GM18511 (cell line): ENCODE data around the gene IP6K1.
"Not testable (repeated sequence)": the region's sequence is repeated elsewhere in the genome, so short reads cannot be mapped to it uniquely, and the experiment has no call there.

Source experiments
- ATAC-seq: cut with Tn5 transposase; IDR thresholded peaks from one replicate; pipeline ENCODE4 v1.9.1; 2021; ENCODE audit warnings: mild to moderate bottlenecking, moderate library complexity; ENCODE audit not compliant: unreplicated experiment

IP6K1 gene

DNA sequence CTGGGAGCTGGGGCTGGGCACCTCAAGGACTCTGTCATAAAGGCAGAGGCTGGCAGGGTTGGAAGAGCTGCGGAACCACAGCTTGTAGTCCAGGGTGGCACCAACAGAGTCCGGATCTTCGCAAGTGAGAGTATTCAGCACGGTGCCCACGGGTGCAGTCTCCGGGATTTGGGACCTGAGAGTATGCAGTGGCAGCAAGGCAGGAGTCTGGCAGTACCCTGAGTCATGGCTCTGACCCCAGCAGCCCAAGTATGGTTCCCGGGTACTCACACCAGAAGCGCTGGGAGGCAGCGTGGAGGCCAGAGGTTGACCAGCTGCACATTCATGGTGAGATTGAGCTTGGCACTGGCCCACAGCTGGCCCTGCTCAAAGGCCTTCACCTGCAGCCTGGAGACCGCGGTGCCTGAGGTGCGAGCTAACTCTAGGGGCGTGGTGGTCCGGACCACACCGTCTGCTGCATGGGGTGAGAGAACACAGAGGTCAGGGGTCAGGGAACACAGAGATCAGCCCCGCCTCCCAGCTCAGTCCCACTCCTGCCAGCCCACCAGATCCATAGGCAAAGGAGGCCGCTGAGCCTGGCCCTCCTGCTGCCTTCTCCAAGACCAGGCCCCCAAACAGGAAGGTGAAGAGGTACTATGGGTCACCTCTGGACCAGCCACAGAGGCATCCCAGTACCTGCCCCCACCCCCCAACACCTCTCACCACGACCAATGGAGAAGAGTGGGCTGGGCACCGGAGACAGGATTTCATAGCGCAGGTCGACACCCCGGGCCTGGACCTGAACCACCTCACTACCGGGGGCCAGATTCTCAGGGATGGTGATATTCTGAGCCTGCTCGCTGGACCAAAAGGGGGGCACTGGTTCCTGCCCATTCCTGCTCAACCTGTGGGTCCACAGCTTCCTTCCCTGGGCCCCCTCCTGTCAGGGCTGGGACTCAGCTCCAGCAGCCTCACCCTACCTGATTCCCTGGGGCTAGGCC lies 8.9 kb upstream of the IP6K1 start:
- ATAC-seq: no peak

DNA sequence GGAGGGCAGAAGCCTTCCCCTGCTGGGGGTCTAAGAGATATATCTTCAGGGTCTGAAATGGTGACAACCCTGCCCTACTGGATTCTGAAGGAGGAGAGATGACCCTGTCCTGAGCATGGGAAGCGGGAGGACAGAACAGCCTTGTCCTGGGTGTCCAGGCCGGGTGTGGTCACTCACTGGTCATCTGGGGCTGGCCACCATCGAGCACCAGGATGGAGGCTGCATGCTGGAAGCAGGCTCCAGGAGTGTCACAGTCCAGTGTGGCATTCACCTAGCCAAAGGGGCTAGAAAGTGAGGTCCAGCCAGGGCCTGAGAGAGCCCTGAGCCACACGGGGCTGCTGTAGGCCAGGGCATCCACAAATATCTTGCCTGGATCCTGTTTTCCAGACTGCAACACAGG lies 8.1 kb upstream of the IP6K1 start:
- no peak for ATAC-seq

DNA sequence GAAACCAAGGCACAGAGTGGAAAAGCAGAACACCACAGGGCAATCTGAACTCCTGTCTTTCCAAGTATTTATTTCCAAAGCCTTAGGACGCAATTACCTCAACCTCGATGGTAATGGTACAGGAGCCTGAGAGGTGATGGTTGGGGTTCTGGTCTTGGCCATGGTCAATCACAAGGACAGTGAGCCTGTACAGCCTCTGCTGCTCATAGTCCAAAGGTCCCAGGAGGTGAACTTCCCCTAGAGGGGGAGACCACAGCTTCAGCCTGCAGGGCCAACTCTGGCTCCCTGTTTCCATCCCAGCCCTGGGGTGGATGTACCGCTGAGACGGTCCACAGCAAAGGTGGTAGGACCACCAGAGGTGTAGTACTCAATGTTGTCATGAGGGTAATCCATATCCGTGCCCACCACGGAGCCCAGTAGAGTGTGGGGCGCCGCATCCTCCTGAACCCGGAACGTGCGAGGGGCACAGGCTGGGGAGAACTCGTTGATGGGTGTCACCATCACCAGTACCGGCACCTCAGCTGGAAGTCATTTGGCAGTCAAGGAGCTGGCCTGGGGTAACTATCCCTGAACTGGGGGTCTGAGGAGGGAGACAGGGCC lies 7.2 kb upstream of the IP6K1 start:
- ATAC-seq: no peak

DNA sequence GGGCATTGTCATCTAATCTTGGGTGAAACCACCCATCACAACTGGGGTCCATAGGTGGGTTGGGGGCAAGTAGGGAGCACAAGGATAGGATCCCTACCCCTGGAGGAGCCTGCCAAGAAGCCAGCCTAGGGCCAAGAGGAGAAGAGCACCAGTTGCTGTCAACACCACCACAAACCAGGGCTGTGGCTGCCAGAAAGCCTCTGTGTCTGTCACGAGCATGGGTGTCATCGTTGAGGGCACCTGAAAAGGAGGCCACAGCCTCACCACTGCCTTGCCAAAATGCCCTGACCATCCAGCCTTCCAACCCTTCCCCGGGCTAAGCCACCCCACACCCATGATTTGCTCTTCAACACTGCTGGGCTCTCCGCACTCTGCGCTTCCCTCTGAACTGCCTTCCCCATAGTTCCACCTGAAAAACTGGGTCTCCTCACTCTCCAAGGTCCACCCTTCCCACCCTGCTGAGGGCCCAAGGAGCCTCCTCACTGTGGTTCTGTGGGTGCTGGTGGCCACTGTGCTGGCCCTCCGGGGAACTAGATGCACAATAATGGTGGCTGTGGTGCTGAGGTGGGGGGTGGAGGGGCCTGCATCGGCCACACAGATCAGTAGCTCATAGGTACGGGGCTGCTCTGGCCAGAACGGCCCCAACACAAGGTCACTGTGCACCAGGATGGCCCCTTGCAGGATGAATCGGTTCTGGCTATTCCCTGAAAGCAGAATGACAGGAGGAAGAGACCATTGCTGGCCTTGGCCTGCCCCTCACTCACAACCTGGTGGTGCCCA lies 6.2 kb upstream of the IP6K1 start:
- ATAC-seq: no peak

DNA sequence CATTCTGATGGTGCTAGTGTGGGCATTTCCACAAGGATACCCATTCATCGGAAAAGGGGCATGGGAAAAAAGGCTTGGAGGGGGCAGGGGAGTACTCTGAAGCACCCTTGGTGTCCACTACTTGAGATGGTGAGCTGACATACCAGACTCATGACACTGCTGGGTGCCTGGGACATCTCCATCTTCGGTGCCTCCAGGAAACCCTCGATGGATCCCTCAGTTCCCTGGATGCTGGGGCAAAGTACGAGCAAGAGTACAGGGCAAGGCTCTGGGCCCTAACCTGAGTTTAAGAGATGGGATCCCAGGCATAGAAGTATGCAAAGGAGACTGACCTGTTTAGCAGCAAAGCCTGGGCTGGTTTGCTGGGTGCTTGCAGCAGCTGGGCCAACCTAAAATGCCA lies 5.2 kb upstream of the IP6K1 start:
- ATAC-seq: no peak

DNA sequence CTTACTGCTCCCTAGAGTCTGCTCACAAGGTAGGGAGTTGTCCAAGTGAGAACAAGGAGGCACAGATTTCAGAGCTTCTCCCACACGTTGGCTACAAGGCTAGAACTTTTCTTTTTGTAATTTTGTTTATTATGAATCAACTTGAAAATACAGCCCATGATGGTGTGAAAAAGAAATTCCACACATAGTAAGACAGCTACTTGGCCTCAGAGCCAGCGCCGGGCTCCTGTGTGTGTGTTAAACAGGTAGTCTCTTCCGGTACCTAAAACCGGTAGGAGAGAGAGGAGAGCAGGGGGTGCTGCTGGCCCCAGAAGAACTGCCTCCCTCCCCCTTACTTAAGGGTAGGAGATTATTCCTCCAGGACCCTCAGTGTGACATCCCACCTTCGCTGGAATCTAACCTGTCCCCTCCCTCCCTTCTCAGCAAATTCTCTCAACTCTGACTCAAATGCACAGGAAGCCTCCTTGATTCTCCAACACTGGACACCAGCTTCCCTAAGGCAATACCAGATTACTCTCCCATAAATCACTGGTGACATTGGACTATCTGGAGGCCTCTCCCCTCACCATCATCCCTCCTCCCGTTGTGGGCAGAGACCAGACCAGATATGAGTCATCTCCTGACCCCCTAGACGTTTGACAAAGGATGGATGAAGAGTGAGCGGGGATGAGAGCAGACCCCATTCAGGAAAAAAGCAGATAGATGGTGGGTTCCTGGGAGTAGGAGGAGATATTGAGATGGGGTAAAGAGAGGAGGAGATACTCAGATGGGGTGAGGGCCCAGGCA lies 4.5 kb upstream of the IP6K1 start:
- ATAC-seq: no peak

DNA sequence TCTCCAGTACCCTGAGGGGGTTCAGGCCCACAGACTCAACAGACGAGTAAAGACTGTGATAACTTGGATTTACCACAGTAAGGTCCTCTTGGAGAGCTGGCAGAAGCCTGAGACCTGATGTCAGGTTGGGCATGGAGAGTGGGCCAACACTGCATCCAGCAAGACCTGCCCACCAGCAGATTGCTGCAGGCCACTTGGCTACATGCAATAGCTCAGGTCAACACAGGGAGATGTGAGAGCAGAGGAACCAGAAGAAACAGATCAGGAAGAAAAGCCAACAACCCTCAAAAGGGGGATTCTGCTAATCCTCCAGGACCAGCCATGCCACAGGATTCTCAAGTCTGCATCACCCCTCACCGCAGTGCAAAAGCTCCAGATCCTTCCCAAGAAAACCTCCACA lies 1.7 kb upstream of the IP6K1 start:
- no peak for ATAC-seq

DNA sequence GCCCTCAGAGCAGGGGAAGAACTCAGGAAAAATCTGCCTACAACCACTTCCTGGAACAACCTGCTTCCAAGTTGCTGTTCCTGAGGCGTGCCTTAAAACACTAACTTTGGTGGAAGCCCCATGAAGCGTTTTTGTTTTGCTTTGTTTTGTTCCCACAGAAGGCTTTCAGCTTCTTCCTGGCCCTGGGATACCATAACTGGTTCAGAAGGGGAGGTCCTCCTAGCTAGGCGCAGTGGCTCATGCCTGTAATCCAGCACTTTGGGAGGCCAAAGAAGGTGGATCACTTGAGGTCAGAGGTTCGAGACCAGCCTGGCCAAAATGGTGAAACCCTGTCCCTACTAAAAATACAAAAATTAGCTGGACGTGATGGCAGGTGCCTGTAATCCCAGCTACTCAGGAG lies 1.2 kb upstream of the IP6K1 start:
- no peak for ATAC-seq

DNA sequence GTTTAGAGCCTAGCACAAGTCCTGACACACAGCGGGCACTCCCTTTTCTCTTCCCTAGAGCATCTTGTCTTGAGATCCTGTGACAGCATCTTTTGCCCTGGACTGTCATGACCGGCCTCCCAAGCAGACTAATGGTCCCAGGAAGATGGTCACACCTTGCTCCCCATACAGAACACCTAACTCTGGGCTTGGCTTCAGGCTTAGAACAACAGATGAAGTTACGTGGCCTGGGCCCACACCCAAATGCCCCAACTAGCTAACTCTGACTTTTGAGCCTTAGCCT lies 781 bp upstream of the IP6K1 start:
- no peak for ATAC-seq

DNA sequence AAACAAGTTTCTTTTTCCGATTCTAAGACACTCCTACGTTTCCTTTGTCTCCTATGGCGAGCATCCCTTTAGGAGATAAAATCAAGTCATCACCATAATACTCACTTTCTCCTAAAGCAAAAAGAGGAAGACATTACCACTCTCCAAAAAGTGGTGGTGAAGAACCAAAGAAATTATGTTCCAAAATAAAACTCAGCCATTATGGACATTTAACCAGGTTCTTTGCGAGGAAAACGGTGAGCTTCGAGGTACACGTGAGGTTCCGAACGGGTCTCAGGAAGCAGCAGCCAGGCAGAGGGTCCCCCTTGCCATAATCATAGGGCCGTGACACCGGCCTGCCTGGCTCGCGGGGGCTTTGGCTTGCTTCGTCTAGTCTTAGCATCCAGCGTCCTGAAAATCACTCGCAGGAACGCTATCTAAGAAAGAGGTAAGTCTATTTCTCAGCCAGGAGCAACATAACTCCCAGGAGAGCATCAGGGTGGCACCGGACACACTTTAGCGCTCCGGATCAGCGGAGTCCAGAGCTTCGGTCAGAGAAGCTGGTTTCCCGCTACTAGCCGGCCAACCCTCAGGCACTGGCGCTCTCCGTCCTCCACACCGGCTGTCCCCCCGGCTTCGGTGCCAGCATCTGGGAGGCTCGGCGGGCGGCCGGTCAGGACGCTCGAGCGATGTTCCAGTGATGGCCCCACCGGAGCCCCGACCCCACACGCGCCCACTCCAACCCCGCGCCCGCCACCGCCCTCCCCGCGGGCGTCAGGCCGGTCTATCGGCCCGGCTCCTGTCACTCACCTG lies 581 bp downstream of the IP6K1 start:
- ATAC-seq: peak; percentile 50

DNA sequence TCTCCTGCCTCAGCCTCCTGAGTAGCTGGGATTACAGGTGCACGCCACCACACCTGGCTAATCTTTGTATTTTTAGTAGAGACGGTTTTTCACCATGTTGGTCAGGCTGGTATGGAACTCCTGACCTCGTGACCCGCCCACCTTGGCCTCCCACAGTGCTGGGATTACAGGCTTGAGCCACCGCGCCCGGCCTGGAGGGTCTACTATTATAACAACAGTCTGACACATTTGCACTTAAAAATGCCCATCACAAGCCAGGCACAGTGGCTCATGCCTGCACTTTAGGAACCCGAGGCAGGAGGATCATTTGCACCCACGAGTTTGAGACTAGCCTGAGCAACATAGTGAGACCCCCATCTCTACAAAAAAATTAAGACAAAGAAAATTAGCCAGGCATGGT lies 4.1 kb downstream of the IP6K1 start:
- ATAC-seq: not testable (repeated sequence)

DNA sequence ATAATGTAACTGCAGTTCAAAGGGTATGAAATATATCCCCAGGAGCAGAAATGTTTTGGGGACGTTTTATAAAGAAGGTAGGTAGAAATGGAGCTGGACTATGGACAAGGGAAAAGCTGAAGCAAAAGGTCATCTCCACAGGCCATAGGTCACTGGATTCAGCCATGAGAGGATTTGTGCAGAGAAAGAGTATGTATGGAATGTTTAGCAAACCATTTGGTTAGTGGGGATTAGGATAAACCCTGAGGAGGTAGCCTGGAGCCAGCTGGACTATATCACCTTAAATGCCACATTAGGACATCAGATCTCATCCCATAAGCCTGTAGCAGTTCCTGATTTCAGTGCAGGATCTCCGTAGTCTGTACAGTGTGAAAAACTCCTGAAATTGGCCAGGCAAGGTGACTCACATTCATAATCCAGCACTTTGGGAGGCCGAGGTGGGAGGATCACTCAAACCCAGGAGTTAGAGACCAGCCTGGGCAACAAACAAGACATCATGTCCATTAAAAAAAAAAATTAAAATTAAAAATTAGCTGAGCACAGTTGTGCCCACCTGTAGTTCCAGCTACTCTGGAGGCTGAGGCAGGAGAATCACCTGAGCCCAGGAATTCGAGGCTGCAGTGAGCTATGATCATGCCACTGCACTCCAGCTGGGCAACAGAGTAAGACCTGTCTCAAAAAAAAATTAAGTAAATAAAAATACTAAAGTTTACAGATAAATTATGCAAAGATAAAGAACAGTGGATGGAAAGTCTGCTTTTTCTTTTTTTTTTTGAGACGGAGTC lies 4.7 kb downstream of the IP6K1 start:
- no peak for ATAC-seq

DNA sequence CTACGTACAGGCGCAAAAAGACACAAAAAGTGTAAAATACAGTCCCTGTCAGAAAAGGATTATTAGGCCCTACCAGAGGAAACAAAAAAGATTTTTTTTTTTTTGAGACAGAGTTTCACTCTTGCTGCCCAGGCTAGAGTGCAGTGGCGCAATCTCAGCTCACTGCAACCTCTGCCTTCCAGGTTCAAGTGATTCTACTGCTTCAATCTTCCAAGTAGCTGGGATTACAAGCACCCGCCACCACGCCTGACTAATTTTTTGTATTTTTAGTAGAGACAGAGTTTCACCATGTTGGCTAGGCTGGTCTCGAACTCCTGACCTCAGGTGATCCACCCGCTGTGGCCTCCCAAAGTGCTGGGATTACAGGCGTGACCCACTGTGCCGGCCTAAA lies 5.4 kb downstream of the IP6K1 start:
- ATAC-seq: not testable (repeated sequence)

DNA sequence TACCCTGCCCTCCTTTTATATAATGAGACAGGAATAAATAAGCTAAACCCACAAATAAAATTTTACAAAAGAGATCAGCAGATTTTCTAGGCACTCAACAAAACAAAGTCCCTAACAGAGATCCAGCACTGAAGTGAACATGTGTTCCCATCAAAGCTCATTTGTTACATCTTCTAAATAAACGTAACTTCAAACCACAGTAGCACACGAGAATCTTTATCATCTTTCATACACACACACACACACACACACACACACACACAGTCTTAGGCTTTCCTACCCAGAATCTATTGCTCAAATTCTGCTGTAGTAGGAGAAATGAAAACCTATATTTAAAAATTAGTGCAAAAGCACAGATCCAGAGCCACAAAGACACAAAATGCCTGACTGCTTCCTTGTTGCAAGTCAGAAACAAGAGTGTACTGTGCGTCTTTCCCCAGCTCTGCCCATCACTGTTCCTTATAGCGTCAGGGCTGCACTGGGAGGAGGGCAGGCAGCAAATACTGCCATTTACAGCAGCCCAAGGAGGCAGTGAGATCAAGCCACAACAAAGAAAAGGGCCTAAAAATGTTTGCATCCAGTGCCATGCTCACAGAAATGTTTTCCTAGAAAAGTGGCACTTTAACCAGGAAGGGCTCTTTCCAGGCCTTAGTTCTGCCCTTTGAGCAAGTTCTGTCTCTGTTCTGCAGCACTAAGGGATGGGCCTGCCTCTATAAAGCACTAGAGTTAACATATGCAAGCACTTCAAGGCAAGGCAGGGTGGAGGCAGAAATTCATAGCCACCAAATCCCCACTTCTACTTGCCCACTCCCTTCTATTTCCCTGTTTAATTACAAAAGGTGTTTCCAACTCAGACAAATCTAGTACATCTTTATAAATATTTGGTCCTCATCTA lies 6.0 kb downstream of the IP6K1 start:
- ATAC-seq: no peak

DNA sequence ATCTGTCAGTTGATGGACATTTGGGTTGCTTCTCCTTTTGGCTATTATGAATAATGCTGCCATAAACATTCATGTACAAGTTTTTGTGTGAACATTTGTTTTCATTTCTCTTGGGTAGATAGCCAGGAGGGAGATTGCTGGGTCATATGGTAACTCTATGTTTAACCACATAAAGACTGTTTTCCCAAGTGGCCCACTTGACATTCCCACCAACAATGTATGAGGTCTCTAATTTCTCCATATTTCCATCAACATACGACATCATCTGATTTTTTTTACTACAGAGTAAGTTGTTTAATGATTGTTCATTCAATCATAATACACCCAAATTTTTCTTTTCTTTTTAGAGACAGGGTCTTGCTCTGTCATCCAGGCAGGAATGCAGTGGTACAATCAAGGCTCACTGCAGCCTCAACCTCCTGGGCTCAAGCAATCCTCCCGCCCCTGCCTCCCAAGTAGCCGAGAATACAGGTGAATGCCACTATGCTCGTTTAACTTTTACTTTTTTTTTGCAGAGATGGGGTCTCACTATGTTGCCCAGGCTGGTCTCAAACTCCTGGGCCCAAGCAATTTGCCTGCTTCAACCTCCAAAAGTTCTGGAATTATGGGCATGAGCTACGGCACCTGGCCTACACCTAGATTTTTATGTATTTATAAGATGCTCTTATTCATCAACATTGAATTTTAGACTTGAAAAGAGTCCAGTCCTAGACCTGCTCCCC lies 6.8 kb downstream of the IP6K1 start:
- ATAC-seq: no peak

DNA sequence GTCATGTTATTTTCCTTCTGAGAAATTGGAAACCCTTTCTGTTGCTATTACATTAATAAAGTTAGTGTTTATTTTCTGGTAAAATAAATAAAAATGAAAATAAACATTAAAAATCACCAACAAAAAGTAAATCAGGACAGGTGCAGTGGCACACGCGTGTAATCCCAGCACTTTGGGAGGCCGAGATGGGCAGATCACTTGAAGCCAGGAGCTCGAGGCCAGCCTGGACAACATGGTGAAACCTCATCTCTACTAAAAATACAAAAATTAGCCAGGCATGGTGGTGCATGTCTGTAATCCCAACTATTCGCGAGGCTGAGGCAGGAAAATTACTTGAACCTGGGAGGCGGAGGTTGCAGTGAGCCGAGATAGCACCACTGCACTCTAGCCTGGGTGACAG lies 10.2 kb downstream of the IP6K1 start:
- not testable (repeated sequence) for ATAC-seq

DNA sequence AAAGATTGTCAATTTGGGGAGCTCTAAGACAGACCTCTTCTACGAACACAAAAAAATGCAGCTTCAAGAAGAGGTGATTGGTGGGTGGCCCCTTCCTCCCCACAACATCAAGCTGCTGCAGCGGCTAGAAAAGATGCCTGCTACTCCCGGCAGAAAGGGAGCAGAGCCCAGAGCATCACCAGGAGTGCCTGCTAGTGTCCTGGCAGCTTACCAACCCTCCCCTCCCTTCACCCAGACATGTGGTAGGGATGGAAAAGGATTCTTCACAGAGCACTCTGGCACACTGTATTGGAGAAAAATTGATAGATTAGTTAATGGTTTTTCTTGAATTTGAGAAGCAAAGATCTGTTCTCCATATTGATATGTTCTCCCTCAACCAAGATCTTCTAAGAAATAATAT lies 10.8 kb downstream of the IP6K1 start:
- ATAC-seq: no peak

DNA sequence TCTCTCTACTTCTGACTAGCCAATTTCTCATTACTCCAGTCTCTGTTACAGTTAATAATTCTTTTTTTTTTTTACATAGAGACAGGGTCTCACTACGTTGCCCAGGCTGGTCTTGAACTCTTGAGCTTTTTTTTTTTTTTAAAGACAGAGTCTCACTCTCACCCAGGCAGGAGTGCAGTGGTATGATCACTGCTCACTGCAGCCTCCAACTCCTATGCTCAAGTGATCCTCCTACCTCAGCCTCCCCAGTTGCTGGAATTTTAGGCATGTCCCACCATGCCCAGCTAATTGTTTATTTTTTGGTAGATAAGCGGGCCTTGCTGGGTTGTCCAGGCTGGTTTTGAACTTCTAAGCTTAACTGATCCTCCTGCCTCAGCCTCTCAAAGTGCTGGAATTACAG lies 13.6 kb downstream of the IP6K1 start:
- ATAC-seq: no peak
